ENCODE data around the gene AKAP6. TPM values are rescaled to one million over a fixed set of nuclear protein-coding genes. Genes with fewer than 3 reads are reported as not detected.

The AKAP6 gene
- total and polyA plus RNA-seq, 8 donors: 3.7 to 7.2 (median 6.0) TPM

- no peaks in the 10 kb centered on the region for H3K4me1 ChIP-seq
- ATAC-seq (peak; percentile 41), DNase-seq (peak in 1 of 4 donors; percentile 21)
- H3K9me3 ChIP-seq: no peaks in the 10 kb centered on the region
- no peak for TF ChIP-seq CTCF (IDR thresholded peaks at IDR 0.05)
- no peak overlapping the region for H3K27ac ChIP-seq
- H3K36me3 ChIP-seq: no peaks in the 10 kb centered on the region
- intact Hi-C loops (cut with DNase I): no loop called here
- no peaks in the 10 kb centered on the region for H3K27me3 ChIP-seq
- no peak overlapping the region for H3K4me3 ChIP-seq
Measured at GRCh38 chr14:32397861-32398640, 69.0 kb downstream of the AKAP6 start.

DNA sequence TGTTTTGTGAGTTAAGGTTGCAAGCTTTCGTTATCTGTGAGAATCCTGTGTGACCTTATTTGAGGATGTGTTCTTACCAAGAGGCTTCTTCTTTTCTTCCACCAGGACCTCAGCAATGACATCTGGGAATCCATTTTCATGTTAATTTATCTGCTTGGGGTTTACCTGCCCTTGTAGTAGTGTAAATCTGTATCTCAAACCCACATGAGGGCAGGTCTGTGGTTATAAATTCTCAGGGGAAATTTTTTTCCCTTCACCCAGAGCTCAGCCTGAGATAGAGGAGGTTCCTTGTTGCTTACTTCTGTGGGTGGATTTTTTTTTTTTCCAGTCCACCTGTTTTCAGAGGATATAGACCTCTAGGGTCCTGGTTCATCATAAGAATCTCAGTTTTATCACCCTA, 70.8 kb downstream of the AKAP6 start:
- no peaks in the 10 kb centered on the region for H3K36me3 ChIP-seq
- no peak for ATAC-seq
- intact Hi-C loops (cut with DNase I): no loop called here
- no peaks in the 10 kb centered on the region for H3K4me1 ChIP-seq
- TF ChIP-seq CTCF (IDR thresholded peaks at IDR 0.05): no peak
- no peaks in the 10 kb centered on the region for H3K9me3 ChIP-seq
- no peak overlapping the region for H3K4me3 ChIP-seq
- no peak for DNase-seq
- no peak overlapping the region for H3K27ac ChIP-seq
- no peaks in the 10 kb centered on the region for H3K27me3 ChIP-seq

DNA sequence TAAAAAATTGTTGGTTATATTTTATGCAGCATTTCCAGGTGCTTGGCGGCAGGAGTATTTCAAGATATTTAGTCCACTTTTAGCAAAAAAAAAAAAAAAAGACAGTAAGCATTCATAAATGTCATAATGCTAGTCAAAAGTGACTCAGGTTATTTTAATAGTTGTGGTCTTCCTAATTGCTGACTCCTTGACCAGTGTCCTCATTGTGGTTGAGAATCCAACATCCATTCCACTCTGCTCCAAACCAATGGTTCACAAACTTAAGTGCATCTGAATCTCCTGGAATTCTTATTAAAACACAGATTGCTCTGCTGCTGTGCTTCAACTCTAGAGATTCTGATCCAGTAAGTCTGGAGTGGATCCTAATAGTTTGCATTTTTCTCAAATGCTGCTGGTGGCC, 71.4 kb downstream of the AKAP6 start:
- Histone ChIP-seq H3K4me1 (no peaks in the 10 kb centered on the region), H3K36me3 (no peaks in the 10 kb centered on the region), H3K4me3 (no peak overlapping the region), H3K27ac (no peak overlapping the region), H3K9me3 (no peaks in the 10 kb centered on the region), H3K27me3 (no peaks in the 10 kb centered on the region)
- DNase-seq (no peak), ATAC-seq (no peak)
- no peak for TF ChIP-seq CTCF (IDR thresholded peaks at IDR 0.05)
- intact Hi-C loops (cut with DNase I): no loop called here

DNA sequence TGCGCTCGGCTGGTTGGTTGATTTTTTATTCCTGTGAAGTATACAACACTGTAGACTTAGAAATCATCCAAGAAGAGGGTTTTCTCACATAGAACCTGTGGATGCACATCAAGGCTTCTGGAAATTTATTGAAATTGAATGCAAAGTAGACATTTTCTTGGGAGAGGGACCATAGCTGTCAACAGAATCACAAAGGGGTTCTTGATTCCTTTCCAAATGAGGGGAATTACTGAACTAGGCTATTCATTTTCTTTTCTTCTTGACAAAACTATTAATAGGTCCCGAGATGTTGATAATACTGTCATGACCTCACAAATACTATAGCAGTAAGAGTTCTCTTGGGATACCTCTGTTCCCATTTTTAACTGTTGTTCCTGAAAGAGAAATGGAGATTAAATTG, 73.9 kb downstream of the AKAP6 start:
- Histone ChIP-seq H3K36me3 (no peaks in the 10 kb centered on the region), H3K4me1 (no peaks in the 10 kb centered on the region), H3K9me3 (no peaks in the 10 kb centered on the region), H3K27me3 (no peaks in the 10 kb centered on the region), H3K27ac (no peak overlapping the region), H3K4me3 (no peak overlapping the region)
- intact Hi-C loops (cut with DNase I): no loop called here
- no peak for TF ChIP-seq CTCF (IDR thresholded peaks at IDR 0.05)
- ATAC-seq (no peak), DNase-seq (no peak)

GRCh38 chr14:32403688-32404087, 74.6 kb downstream of the AKAP6 start:
- Histone ChIP-seq H3K36me3 (no peaks in the 10 kb centered on the region), H3K4me3 (no peak overlapping the region)
- ATAC-seq: no peak

More at GRCh38 chr14:32403688-32404087, 74.6 kb downstream of the AKAP6 start:
- no peak for DNase-seq
- H3K4me1 ChIP-seq: no peaks in the 10 kb centered on the region
- no peaks in the 10 kb centered on the region for H3K9me3 ChIP-seq
- intact Hi-C loops (cut with DNase I): no loop called here
- no peak overlapping the region for H3K27ac ChIP-seq
- H3K27me3 ChIP-seq: no peaks in the 10 kb centered on the region
- no peak for TF ChIP-seq CTCF (IDR thresholded peaks at IDR 0.05)
